Heart right ventricle (tissue), 16 donors: ENCODE data around the gene ARHGEF17. TPM values are rescaled to one million over a fixed set of nuclear protein-coding genes. Genes with fewer than 3 reads are reported as not detected.

Experiments
- ATAC-seq, 8 donors: fragments of 200-7000 bp; cut with Tn5 transposase; one replicate each; pipeline ENCODE4 v1.9.1; 2020; ENCODE audit warnings: mild to moderate bottlenecking in 8 of 8, moderate library complexity in 8 of 8, moderate number of reproducible peaks in 1 of 8
- DNase-seq, 2 donors: peaks; one replicate each; pipeline ENCODE4 v3.0.0-alpha.2; 2020
- H3K27ac ChIP-seq, 10 donors: fragments of 200-600 bp; sonication (generic) in 2 of 10; one replicate each; pipeline versions ENCODE4 v1.5.0 to v1.8.0; 2020 to 2022; ENCODE audit warnings: mild to moderate bottlenecking in 3 of 10
- H3K27me3 ChIP-seq, 7 donors: fragments of 200-600 bp; one replicate each; pipeline ENCODE4 v1.8.0; 2021 to 2022; ENCODE audit warnings: mild to moderate bottlenecking in 2 of 7
- H3K36me3 ChIP-seq, 9 donors: fragments of 200-600 bp; sonication (generic) in 1 of 9; one replicate each; pipeline versions ENCODE4 v1.5.0 to v1.8.0; 2020 to 2022; ENCODE audit warnings: mild to moderate bottlenecking in 2 of 9
- H3K4me1 ChIP-seq, 9 donors: fragments of 200-600 bp; sonication (generic) in 1 of 9; one replicate each; pipeline versions ENCODE4 v1.5.0 to v1.8.0; 2020 to 2022; ENCODE audit warnings: mild to moderate bottlenecking in 4 of 9
- H3K4me3 ChIP-seq, 10 donors: fragments of 200-600 bp; sonication (generic) in 2 of 10; one replicate each; pipeline versions ENCODE4 v1.5.0 to v1.8.0; 2020 to 2022; ENCODE audit warnings: mild to moderate bottlenecking in 7 of 10, moderate library complexity in 2 of 10
- H3K9me3 ChIP-seq, 11 donors: fragments of 200-600 bp in 10 of 11; sonication (generic) in 2 of 11; one replicate each; pipeline versions ENCODE4 v1.5.0 to v1.8.0; 2013 to 2022; ENCODE audit warnings: mild to moderate bottlenecking in 2 of 11, control low read depth in 1 of 11, moderate library complexity in 1 of 11
- WGBS, 2 donors: extraction: QIAGEN DNeasy Blood & Tissue Kit; methylation state at CpG; one replicate each; pipeline ENCODE4 v1.1.7; 2013; ENCODE audit warnings: inconsistent platforms in 1 of 2; 5-methylcytosine and 5-hydroxymethylcytosine counted together
- intact Hi-C, 10 donors: fragments of 100-400 bp; cut with DNase I; formaldehyde crosslinking; loops; one replicate each; pipeline versions ENCODE4 v1.11.1 to v1.14.2; 2022
- polyA plus RNA-seq, 2 donors: library from polyadenylated mRNA; stranded (reverse); fragments of 200-250 nt; gene quantifications; one replicate each; pipeline ENCODE4 v1.2.3, GENCODE V29; 2013
- total RNA-seq, 10 donors: library from RNA; stranded (reverse); fragmentation: NEBNext Ultra II Directional in 3 of 10; extraction: Animal tissue kit (Norgen Biotek cat#: 25700) in 3 of 10; gene quantifications; one replicate each; pipeline versions ENCODE4 v1.2.1 to v1.2.4, GENCODE V29; 2021 to 2023
- TF ChIP-seq, protein P1 (sequence below), 9 donors: fragments of 200-600 bp; sonication (generic) in 2 of 9; IDR thresholded peaks; one replicate each; pipeline versions ENCODE4 v1.5.0 to v1.8.0; 2021 to 2022; ENCODE audit warnings: antibody characterized with exemption in 9 of 9, mild to moderate bottlenecking in 5 of 9, moderate library complexity in 1 of 9
- donor health status: Arrhythmogenic right ventricular cardiomyopathy.
- donor health status: ischemic (EF 13 %, LVEDD 7.1; RV severe dilation, severe dysfunction).
- donor health status: healthy with polysubstance abuse.
- donor health status: DM: no; HTN: yes; CAD: no.
- donor health status: DM: no; HTN: no; CAD: no.
- donor health status: ischemic (EF 25% LVEDD 6.9; RV normal size, moderate dysfunction).
- donor health status: ischemic (EF 25% LVEDD 5.7; RV mildly dilated, moderate dysfunction).
- donor health status: healthy.
- donor health status: DM: yes; HTN: yes; CAD: no.
- donor health status: Ischemic cardiomyopathy.
- donor health status: ischemic (EF 35%, LVEDD 5.7; RV mildly dilated, moderate dysfunction).
- donor health status: nonischemic (EF 11% LVEDD 7.7; RV severe dilation, severe dysfunction).
- donor health status: DM: yes; HTN: yes; CAD: no.
- donor health status: PGD.
- donor health status: ischemic (EF 29% LVEDD 5.4; RV normal size, mild dysfunction).
- donor health status: nonischemic (EF 23%, LVEDD 6.1; RV moderate dilation, normal function).

Gene ARHGEF17
- total and polyA plus RNA-seq, 12 donors: 38.6 to 67.4 (median 51.2) TPM

DNA sequence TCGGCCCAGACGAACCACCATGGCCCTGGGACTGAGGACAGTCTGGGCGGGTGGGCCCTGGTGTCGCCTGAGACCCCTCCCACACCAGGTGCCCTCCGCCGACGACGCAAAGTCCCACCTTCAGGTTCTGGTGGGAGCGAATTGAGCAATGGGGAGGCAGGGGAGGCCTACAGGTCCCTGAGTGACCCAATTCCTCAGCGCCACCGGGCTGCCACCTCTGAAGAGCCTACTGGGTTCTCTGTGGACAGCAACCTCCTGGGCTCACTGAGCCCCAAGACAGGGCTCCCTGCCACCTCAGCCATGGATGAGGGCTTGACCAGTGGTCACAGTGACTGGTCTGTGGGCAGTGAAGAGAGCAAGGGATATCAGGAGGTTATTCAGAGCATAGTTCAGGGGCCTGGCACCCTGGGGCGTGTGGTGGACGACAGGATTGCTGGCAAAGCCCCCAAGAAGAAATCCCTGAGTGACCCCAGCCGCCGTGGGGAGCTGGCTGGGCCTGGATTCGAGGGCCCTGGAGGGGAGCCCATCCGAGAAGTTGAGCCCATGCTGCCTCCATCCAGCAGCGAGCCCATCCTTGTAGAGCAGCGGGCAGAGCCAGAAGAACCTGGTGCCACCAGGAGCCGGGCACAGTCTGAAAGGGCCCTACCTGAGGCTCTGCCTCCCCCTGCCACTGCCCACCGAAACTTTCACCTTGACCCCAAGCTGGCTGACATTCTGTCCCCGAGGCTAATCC lies 2.8 kb downstream of the ARHGEF17 start:
- peak overlapping the region; percentile 21 to 88 (median 74) for H3K4me3 ChIP-seq
- peaks cover 0 to 23% (median 0%) of the 10 kb centered on the region in 7 donors for H3K27me3 ChIP-seq
- 61 to 67% methylated on average over 22 of the region's 22 CpGs for WGBS, 2 donors
- peak overlapping the region; percentile 21 to 100 (median 98) for H3K27ac ChIP-seq
- intact Hi-C loops: no loop called here
- H3K36me3 ChIP-seq: peaks cover 0 to 20% (median 0%) of the 10 kb centered on the region in 9 donors
- DNase-seq (no peak), ATAC-seq (no peak)
- H3K9me3 ChIP-seq: no peaks in the 10 kb centered on the region
- peaks cover 27 to 92% (median 72%) of the 10 kb centered on the region in 9 donors for H3K4me1 ChIP-seq
- TF ChIP-seq, protein P1, sequence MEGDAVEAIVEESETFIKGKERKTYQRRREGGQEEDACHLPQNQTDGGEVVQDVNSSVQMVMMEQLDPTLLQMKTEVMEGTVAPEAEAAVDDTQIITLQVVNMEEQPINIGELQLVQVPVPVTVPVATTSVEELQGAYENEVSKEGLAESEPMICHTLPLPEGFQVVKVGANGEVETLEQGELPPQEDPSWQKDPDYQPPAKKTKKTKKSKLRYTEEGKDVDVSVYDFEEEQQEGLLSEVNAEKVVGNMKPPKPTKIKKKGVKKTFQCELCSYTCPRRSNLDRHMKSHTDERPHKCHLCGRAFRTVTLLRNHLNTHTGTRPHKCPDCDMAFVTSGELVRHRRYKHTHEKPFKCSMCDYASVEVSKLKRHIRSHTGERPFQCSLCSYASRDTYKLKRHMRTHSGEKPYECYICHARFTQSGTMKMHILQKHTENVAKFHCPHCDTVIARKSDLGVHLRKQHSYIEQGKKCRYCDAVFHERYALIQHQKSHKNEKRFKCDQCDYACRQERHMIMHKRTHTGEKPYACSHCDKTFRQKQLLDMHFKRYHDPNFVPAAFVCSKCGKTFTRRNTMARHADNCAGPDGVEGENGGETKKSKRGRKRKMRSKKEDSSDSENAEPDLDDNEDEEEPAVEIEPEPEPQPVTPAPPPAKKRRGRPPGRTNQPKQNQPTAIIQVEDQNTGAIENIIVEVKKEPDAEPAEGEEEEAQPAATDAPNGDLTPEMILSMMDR (IDR thresholded peaks at IDR 0.05): no peak

DNA sequence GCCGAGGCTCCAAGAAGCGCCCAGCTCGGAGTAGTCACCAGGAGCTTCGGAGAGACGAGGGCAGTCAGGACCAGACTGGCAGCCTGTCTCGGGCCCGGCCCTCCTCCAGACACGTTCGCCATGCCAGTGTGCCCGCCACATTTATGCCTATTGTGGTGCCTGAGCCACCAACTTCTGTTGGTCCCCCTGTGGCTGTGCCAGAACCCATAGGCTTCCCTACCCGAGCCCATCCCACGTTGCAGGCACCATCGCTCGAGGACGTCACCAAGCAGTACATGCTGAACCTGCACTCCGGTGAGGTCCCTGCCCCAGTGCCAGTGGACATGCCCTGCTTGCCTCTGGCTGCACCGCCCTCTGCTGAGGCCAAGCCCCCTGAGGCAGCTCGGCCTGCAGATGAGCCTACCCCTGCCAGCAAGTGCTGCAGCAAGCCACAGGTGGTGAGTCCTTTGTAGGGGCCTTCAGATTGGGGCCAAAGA lies 3.4 kb downstream of the ARHGEF17 start:
- DNase-seq: no peak
- peak overlapping the region; percentile 21 to 100 (median 98) for H3K27ac ChIP-seq
- peaks cover 0 to 23% (median 0%) of the 10 kb centered on the region in 7 donors for H3K27me3 ChIP-seq
- peaks cover 0 to 20% (median 0%) of the 10 kb centered on the region in 9 donors for H3K36me3 ChIP-seq
- H3K4me1 ChIP-seq: peaks cover 33 to 96% (median 78%) of the 10 kb centered on the region in 9 donors
- TF ChIP-seq, protein P1 (IDR thresholded peaks at IDR 0.05): no peak
- ATAC-seq: no peak
- 44 to 49% methylated on average over 18 of the region's 18 CpGs for WGBS, 2 donors
- no peaks in the 10 kb centered on the region for H3K9me3 ChIP-seq
- intact Hi-C loops: no loop called here
- peak overlapping the region; percentile 15 to 88 (median 74) for H3K4me3 ChIP-seq

DNA sequence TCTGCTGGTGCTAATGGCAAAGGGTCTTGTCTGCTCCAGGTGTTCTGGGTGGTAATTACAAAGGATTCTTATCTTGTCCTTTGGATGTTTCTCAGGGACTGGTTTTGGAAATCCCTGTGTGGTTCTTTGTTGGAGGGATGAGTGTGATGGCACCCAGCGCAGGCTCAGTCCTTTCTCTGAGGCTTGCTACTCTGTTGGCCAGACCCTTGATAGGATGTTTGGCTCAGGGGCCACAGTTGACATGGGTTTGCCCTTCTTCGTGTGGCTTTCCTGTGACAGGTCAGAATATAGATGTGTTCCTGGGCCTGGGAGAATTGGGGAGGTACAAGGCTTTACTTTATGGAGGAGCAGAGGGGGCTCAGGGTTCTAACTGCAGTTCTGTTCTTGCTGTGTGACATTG lies 4.0 kb downstream of the ARHGEF17 start:
- intact Hi-C loops: no loop called here
- Histone ChIP-seq H3K9me3 (no peaks in the 10 kb centered on the region), H3K27me3 (peaks cover 0 to 23% (median 0%) of the 10 kb centered on the region in 7 donors), H3K36me3 (peaks cover 0 to 20% (median 0%) of the 10 kb centered on the region in 9 donors), H3K4me3 (peak overlapping the region; percentile 15 to 88 (median 74)), H3K27ac (peak overlapping the region in 9 of 10 donors; percentile 95 to 100 (median 98)), H3K4me1 (peaks cover 39 to 96% (median 78%) of the 10 kb centered on the region in 9 donors)
- DNase-seq (no peak), ATAC-seq (no peak)
- WGBS, 2 donors: 35 to 45% methylated on average over 2 of the region's 2 CpGs
- TF ChIP-seq, protein P1 (IDR thresholded peaks at IDR 0.05): no peak

DNA sequence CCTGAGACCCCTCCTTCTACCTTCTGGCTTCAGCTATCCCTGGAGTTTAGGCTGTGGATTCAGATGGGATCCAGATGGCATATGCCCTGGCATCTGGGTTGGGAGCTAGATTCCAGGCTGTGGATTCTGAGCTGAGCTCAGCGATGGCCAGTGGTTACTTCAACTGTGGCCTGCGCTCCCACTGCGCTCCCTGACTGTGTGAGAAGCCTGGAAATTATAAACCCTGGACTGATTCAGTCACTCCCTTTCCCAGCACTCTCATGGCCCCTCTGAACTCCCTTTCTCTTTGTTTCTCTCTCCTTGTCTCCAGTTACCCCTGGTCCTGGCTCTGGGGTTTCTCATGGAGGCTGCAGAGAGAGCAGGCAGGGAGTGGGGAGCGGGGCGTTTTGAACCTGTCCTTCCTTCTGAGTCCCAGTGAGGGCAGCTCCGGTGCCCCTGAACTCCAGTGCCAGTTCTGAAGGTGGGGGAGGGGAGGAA lies 4.8 kb downstream of the ARHGEF17 start:
- peaks cover 0 to 20% (median 0%) of the 10 kb centered on the region in 7 donors for H3K27me3 ChIP-seq
- 37 to 48% methylated on average over 6 of the region's 6 CpGs for whole genome bisulfite sequencing, 2 donors
- peaks cover 0 to 20% (median 0%) of the 10 kb centered on the region in 9 donors for H3K36me3 ChIP-seq
- peaks cover 47 to 99% (median 85%) of the 10 kb centered on the region in 9 donors for H3K4me1 ChIP-seq
- H3K4me3 ChIP-seq: peak overlapping the region; percentile 19 to 88 (median 74)
- DNase-seq (no peak), ATAC-seq (no peak)
- H3K27ac ChIP-seq: peak overlapping the region; percentile 67 to 100 (median 98)
- TF ChIP-seq, protein P1 (IDR thresholded peaks at IDR 0.05): no peak
- intact Hi-C loops: no loop called here
- no peaks in the 10 kb centered on the region for H3K9me3 ChIP-seq
